Measurements from ENCODE around the gene GBP3.

GRCh38 chr1:89051300-89051954 is 28.8 kb upstream of the GBP3 start:
- TF ChIP-seq NFRKB (IDR thresholded peaks at IDR 0.05) (no peak), CTBP1 (IDR thresholded peaks at IDR 0.05; ENCODE audit: borderline replicate concordance) (no peak)

Measured in HEK293T (cell line).